Right forelimb (tissue), 1 donor: Measurements from ENCODE around the gene NELL2.
"Not testable (repeated sequence)": the region's sequence is repeated elsewhere in the genome, so short reads cannot be mapped to it uniquely, and the experiment has no call there.

ENCODE experiments used
- DNase-seq: peaks from one replicate; pipeline ENCODE4 v3.0.0-alpha.2; 2018

NELL2 gene

DNA sequence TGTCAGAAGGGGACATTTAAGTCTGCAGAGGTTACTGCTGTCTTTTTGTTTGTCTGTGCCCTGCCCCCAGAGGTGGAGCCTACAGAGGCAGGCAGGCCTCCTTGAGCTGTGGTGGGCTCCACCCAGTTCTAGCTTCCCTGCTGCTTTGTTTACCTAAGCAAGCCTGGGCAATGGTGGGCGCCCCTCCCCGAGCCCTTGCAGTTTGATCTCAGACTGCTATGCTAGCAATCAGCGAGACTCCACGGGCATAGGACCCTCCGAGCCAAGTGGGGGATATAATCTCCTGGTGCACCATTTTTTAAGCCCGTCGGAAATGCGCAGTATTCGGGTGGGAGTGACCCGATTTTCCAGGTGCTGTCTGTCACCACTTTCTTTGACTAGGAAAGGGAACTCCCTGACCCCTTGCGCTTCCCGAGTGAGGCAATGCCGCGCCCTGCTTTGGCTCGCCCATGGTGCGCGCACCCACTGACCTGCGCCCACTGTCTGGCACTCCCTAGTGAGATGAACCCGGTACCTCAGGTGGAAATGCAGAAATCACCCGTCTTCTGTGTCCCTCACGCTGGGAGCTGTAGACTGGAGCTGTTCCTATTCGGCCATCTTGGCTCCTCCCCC, 189.2 kb downstream of the NELL2 start:
- DNase-seq = not testable (repeated sequence)

DNA sequence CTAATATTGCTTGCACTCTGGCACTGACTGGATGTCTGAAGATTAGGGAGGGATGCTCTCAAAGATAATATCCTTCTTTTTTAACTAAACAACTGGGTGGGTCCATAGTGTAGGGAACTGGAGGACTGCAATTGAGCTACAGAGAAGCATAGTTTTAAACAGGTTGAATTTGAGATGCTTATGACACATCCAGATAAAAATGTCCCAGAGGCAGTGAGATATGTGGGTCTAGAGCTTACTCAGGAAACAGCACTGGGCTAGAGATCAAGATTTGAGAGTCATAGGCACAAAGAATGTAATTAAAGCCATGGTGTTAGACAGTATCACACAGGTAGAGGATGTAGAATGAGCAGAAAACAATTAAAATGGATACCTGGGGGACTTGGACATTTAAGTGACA, 198.4 kb downstream of the NELL2 start:
- DNase-seq = no peak

GRCh38 chr12:44674875-44675274, 201.2 kb downstream of the NELL2 start:
- DNase-seq = no peak

DNA sequence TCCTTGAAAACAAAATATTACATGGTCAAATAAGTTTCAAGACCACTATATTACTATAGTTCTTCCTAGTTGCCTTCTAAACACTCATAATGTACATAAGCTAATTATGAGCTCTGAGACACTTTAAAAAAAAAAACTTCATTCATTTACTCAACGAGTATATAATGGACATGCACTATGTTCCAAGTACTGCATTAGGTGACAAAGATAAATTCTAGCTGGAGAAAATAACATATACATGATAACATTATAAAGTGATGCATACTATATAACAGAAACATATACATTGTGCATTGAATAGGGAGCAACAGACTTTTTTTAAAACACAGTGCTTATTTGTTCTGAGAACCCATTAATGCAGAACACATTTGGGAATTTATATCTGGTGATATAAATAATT, 202.3 kb downstream of the NELL2 start:
- no peak for DNase-seq

GRCh38 chr12:44672042-44672441, 204.1 kb downstream of the NELL2 start:
- DNase-seq = no peak

DNA sequence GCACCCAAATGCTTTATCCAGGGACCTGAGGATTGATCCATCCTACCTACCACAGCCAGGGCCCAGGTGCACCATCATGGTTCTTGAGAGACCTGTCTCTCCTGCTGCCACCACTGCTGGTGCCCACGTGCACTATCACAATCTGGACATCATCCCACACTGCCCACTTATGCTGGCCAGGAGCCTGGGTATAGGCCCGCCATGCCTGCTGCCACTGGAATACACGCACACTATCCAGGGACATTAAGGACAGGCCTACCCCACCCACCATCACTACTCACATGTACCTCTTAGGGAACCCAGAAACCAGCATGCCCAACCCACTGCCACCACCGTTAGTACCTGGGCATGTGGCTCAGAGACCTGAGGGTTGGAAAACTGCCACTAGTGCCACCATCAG, 207.7 kb downstream of the NELL2 start:
- DNase-seq = no peak

DNA sequence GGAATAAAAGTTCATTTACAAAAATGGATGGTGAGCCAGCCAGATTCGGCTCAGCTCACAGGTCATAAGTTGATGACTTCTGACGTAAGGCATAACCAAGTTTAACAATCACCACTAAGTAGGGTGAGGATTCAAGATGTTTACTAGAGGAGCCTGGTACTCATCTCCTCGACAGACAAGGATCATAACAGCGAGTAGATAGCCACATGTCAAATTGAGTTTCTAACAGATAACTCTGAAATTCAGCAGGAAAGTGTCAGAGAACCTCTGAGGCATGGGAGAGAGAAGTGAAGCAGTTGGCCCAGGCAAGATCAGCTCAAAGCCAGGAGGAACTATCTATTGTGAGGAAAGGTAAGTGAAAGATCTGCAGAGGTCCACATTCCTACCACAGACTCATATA, 208.7 kb downstream of the NELL2 start:
- DNase-seq = no peak

DNA sequence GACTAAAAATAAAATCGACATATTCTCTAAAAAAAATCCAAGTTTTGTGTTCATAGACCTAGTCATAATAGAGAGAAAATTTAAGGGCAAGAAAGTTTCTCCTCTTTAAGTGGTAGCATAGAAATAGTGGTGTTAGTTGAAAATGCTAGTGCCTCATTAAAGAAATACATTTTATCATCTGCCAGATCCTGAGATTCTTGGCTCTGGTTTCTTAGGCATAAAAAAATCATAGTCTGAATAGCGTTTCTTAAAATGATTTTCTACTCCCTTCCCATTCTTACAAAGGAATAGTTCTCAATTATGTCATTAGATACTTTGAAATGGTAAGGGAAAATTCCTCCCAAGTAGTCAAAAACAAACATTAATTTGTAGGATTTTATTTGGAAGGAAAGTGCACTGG, 212.8 kb downstream of the NELL2 start:
- no peak for DNase-seq

DNA sequence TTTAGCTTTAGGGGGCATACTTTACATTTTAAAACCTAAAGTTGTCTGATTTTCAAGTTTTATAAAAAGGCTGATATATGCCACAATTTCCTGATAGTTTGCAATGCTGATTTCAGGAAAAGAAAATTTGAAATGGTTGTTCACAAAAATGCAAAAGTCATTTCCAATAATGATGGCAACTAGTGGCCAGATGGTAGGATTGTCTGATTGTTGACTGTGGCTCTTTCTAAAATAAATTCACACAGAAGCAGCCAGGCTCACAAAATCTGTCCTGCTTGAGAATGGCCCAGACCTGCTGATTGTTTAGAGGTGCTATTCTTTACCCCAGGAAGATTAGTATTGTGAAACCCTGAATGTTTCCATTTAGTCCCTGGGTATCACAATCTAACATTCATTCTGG, 220.3 kb downstream of the NELL2 start:
- no peak for DNase-seq

DNA sequence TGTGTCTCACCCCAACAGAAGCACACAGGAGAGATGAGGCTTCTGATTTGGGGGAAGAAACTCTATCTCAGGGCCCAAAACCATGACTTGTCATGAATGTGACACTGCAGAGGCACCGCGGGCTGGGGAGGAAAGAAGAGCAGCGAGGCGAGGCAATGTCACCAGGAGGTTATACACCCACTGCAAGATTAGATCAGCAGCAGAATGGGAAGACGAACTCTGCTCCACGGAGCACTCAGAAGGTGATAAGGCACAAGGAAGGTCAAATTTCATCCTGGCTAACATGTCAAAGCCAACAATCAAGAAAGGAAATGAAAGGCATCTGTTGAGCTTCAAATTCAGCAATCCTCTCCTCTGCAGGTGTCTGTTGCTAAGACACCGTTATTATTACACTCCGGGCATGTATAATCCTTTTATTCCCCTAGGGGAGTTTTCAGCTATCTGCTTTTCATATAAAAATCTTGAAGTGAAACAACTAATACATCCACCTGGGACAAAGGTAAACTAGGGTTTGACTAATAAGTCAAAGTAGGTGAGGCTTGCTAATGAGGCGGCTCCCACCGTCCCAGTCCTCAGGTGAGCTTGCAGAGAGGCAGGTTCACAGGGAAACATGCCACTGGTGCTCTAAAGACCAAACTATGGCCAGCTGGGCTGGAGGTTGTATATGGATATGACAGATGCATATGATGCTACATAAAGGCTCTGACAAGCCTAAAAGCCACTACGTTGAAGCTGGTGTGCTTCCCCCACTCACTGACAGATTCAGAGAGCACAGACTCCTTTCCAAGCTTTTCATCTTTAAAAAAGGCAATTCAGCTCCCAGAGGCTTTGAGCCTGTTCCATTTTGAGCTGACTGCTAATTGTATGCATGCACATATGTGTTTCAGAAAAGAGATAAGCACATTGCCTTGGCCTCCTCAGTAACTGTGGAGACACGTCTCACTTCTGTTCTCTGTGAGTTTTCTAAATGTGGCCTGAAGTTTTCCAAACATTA, 221.2 kb downstream of the NELL2 start:
- no peak for DNase-seq

- DNase-seq = no peak
These were observed 222.1 kb downstream of the NELL2 start for GRCh38 chr12:44653861-44654527.

DNA sequence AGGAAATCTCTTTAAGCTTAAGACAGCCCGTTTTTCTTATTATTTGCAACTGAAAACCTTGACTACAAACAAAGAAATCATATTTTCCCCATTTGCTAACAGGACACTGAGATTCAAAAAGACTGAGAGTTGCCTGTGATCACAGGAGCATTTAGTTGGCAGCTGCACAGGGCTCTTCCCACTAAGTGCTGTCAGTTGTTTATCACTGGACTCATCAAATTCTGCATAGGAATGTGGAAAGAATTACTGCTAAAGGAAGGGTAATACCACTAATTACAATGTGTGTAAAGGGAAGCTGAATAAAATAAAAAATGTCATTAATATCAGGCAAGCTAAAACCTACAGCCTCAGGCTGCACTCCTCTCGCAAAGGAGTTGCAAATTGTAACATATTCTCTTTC, 226.4 kb downstream of the NELL2 start:
- no peak for DNase-seq

DNA sequence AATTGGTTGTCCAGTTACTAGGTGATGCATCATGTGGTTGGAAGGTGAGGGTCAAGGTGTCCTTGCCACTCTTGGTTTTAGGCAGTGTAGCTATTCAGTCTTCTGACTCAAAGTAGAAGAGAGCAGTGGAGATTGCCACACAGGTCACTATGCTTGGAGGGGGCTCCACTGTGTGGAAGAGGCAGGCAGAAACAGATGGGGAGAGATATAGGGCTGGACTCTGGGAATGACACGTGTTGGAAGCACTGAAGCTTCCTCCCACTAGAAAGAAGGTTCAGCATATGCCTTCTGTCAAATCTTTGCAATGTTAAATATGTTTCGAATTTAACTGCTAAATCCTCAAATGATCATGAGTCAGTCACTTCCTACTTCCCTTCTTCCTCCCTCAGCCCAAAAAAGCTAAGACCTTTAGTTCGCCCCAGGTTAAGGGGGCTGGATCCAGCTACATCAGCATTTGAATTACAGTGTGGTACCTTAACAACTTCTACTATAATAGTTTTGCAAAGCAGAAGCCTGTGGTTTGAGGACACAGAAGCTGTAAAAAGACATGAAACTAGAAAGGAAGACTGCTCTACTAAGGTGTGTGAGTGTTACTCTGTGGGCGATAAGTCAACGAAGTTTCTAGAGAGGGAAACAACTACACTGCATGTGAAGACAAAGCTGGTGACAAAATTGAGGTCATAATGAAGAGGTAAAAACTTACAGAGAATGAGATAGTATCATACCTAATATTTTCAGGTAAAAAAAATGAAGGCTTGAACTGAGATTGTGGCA, 228.0 kb downstream of the NELL2 start:
- DNase-seq = no peak

GRCh38 chr12:44640427-44641190, 235.5 kb downstream of the NELL2 start:
- no peak for DNase-seq

DNA sequence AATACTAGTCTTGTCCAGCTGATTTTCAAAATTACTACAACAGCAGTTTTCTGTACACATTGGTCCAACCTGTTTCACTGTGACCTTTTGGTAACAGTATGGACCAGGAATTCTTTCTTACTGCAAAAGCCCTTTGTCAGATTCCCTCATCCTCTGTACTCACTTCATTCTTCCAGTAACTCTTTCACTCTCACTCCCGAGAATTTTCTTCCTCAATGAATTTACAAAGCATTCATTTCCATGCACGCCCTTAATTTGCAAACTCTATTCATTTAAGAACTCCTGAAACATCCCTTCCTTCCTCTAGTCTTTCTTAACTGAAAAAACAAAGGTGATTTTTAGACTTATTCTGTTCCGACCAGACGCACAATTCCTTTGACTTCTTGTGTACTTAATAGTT, 238.2 kb downstream of the NELL2 start:
- no peak for DNase-seq

DNA sequence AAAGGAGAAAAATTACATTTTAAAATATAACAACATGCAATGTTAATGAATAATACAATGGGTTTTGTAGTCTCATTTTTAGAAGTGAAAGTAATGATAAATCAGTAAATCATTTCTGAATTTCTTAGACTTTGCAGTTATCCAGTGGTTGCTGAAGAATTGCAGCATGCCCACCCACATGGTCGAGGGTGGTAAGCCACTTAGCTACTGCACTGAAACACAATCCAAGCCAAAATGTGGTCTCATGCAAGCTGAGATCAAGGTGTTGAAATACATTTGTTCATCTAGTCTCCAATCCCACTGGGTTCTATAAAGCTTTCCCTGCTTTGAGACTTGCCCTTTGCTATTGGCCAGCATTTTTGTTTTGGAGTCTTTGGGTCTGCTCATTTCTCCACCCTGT, 247.9 kb downstream of the NELL2 start:
- no peak for DNase-seq

DNA sequence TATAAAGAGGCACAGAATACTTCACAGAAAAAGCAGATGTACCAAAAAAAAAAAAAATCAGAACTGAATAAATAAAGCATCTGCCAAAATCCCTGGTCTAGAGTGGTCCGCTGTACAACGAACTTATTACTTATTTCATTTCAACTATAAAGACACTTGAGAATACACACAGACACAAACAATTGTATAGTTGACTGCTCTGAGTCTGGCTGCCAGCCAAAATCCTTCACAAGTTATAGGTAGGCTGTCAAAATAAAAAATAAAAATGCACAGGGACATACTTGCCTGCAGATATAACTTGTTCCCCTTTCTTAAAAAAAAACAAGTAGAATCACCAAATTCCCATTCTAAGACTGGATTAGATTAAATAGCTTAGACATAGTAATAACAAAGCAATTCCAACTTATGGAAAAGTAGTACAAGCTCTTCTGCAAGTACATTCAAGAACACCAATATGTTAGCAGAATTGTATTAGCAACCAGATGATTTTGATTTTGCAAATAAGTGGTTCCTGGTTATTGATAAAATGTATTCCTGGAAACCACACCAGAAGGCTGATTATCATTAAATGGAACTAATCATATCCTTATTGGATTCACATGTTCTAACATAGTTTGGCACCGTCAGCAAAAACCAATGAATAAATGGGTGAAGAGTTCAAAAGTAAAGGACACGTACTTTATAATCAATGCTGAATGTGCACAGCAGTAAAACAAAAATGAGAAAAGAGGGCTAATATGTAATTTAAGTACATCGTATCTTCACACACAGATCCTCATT, 248.5 kb downstream of the NELL2 start:
- no peak for DNase-seq

GRCh38 chr12:44626883-44627282, 249.2 kb downstream of the NELL2 start:
- DNase-seq = no peak

- no peak for DNase-seq
These were observed 257.2 kb downstream of the NELL2 start for GRCh38 chr12:44618946-44619345.

DNA sequence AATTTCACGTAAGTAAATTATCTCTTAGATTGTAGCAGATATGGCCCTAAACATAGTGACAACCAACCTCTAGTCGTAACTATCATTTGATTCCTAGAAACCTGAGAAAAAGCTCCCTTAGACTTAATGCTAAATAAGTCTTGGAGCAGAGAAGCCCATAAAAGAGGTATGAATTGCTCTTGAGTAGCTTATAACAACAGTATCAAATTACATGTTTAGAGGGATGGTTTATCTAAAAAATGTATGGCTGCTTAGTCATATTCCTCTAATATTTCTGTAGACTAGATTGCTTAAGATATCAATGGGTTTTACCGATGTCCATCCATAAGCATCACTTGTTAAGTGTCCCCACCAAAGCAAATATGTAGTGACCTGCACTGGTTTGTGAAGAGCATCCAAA, 259.7 kb downstream of the NELL2 start:
- DNase-seq = no peak

DNA sequence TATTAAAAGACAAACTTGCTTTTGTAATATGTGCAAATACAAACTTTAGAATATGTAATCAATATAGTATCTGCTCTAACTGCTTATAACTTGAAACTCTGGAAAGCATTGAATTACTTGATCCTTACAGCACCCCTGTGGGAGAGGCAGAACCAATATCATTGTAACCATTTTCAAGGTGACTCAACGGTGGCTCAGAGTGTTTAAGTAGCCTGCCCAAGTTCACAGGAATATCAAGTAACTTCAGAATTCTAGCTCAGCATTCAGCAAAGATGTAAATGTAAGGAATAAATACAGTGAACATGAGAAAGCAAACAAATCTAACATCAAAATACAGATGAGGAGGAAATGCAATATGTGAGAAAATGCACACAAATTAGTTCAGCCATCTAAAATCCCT, 264.6 kb downstream of the NELL2 start:
- no peak for DNase-seq
